ENCODE results near the gene PAWR. TPM values are rescaled to one million over a fixed set of nuclear protein-coding genes. Genes with fewer than 3 reads are reported as not detected.

Gene PAWR
- total RNA-seq, 1 donor from 2014 or later: 69.2 TPM

GRCh38 chr12:79715308-79715707, 24.5 kb upstream of the PAWR start:
- H3K36me3 ChIP-seq (ENCODE audit: control insufficient read depth, insufficient read depth, low read length): no peaks in the 10 kb centered on the region
- TF ChIP-seq, protein P1, sequence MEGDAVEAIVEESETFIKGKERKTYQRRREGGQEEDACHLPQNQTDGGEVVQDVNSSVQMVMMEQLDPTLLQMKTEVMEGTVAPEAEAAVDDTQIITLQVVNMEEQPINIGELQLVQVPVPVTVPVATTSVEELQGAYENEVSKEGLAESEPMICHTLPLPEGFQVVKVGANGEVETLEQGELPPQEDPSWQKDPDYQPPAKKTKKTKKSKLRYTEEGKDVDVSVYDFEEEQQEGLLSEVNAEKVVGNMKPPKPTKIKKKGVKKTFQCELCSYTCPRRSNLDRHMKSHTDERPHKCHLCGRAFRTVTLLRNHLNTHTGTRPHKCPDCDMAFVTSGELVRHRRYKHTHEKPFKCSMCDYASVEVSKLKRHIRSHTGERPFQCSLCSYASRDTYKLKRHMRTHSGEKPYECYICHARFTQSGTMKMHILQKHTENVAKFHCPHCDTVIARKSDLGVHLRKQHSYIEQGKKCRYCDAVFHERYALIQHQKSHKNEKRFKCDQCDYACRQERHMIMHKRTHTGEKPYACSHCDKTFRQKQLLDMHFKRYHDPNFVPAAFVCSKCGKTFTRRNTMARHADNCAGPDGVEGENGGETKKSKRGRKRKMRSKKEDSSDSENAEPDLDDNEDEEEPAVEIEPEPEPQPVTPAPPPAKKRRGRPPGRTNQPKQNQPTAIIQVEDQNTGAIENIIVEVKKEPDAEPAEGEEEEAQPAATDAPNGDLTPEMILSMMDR (IDR thresholded peaks at IDR 0.05; ENCODE audit: insufficient read depth, low read length, severe bottlenecking): no peak
- H3K4me3 ChIP-seq (ENCODE audit: low read depth, low read length): no peak overlapping the region
- no peak for FAIRE-seq
- H3K27me3 ChIP-seq (ENCODE audit: control insufficient read depth, insufficient read depth, low read length): no peaks in the 10 kb centered on the region
- no peak for DNase-seq (ENCODE audit: low read depth)

DNA sequence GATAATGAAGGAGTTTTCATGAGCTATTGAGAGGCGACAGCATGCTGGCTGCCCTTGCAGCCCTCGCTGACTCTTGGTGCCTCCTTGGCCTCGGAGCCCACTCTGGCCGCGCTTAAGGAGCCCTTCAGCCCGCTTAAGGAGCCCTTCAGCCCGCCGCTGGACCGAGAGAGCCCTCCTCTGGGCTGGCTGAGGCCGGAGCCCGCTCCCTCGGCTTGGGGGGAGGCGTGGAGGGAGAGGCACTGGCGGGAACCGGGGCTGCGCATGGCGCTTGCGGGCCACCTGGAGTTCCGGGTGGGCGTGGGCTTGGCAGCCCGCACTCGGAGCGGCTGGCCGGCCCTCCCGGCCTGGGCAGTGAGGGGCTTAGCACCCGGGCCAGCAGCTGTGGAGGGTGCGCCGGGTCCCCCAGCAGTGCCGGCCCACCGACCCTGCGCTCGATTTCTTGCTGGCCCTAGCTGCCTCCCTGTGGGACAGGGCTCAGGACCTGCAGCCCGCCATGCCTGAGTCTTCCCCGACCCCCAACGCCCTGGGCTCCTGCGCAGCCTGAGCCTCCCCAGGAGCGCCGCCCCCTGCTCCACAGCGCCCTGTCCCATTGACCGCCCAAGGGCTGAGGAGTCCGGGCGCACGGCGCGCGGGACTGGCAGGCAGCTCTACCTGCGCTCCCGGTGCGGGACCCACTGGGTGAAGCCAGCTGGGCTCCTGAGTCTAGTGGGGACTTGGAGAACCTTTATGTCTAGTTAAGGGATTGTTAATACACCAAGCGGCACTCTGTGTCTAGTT, 20.1 kb upstream of the PAWR start:
- no peak for DNase-seq (ENCODE audit: low read depth)

GRCh38 chr12:79707830-79708229, 17.1 kb upstream of the PAWR start:
- Histone ChIP-seq H3K4me3 (ENCODE audit: low read depth, low read length) (no peak overlapping the region), H3K27me3 (ENCODE audit: control insufficient read depth, insufficient read depth, low read length) (no peaks in the 10 kb centered on the region), H3K36me3 (ENCODE audit: control insufficient read depth, insufficient read depth, low read length) (no peaks in the 10 kb centered on the region)
- no peak for DNase-seq (ENCODE audit: low read depth)
- no peak for FAIRE-seq
- TF ChIP-seq, protein P1 (IDR thresholded peaks at IDR 0.05; ENCODE audit: insufficient read depth, low read length, severe bottlenecking): no peak

More for the DNA sequence above, 20.1 kb upstream of the PAWR start:
- Histone ChIP-seq H3K36me3 (ENCODE audit: control insufficient read depth, insufficient read depth, low read length) (no peaks in the 10 kb centered on the region), H3K27me3 (ENCODE audit: control insufficient read depth, insufficient read depth, low read length) (no peaks in the 10 kb centered on the region), H3K4me3 (ENCODE audit: low read depth, low read length) (no peak overlapping the region)
- TF ChIP-seq, protein P1 (IDR thresholded peaks at IDR 0.05; ENCODE audit: insufficient read depth, low read length, severe bottlenecking): no peak
- FAIRE-seq: no peak

DNA sequence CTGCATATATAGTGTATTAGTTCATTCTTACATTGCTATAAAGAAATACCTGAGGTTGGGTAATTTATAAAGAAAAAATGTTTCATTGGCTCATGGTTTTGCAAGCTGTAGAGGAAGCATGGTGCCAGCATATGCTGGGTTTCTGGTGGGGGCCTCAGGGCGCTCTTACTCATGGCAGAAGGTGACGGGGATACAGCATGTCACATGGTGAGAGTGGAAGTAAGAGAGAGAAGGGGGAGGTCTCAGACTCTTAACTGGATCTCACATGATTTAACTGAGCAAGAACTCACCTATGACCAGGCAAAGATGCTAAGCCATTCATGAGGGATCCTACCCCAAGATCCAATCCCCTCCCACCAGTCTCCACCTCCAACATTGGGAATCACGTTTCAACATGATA, 15.9 kb upstream of the PAWR start:
- no peaks in the 10 kb centered on the region for H3K36me3 ChIP-seq (ENCODE audit: control insufficient read depth, insufficient read depth, low read length)
- FAIRE-seq (no peak), DNase-seq (ENCODE audit: low read depth) (peak; percentile 46)
- H3K27me3 ChIP-seq (ENCODE audit: control insufficient read depth, insufficient read depth, low read length): no peaks in the 10 kb centered on the region
- no peak overlapping the region for H3K4me3 ChIP-seq (ENCODE audit: low read depth, low read length)
- TF ChIP-seq, protein P1 (IDR thresholded peaks at IDR 0.05; ENCODE audit: insufficient read depth, low read length, severe bottlenecking): no peak

DNA sequence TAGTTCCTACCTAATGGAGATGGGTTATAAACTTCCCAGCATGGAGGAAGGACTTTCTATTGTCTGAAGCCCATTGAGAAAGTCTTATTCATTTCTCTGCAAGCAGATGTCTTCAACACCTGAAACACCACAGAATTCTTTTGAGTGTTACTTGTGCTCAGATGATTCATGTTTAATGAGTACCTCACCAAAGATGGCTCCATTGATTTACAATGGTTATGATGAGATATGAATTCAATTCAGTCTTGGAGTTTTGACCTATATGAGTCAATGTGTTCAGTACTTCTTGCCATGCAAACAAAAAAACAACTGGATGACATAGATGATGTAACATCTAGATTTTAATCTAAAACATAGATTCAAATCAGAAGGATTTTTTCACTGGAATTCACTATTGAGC, 15.4 kb upstream of the PAWR start:
- DNase-seq (ENCODE audit: low read depth) (peak; percentile 95), FAIRE-seq (no peak)
- H3K27me3 ChIP-seq (ENCODE audit: control insufficient read depth, insufficient read depth, low read length): no peaks in the 10 kb centered on the region
- TF ChIP-seq, protein P1 (IDR thresholded peaks at IDR 0.05; ENCODE audit: insufficient read depth, low read length, severe bottlenecking): no peak
- H3K4me3 ChIP-seq (ENCODE audit: low read depth, low read length): no peak overlapping the region
- no peaks in the 10 kb centered on the region for H3K36me3 ChIP-seq (ENCODE audit: control insufficient read depth, insufficient read depth, low read length)

DNA sequence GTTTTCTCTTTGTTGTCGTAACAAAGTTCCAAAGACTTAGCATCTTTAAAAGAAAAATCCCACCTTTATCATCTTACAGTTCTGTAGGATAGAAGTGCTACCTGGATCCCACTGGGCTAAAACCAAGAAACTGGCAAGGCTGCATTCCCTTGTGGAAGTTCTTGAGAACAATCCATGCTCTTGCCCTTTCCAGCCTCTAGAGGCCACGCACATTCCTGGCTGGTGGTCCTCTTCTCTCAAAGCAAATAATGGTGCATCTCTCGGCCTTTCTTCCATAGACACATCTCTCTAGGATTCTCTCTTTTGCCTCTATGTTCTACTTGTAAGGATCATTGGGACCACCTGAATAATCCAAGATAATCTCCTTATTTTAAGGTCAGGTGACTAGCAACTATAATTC, 8.2 kb upstream of the PAWR start:
- TF ChIP-seq, protein P1 (IDR thresholded peaks at IDR 0.05; ENCODE audit: insufficient read depth, low read length, severe bottlenecking): no peak

More for the DNA sequence above, 8.2 kb upstream of the PAWR start:
- no peak overlapping the region for H3K4me3 ChIP-seq (ENCODE audit: low read depth, low read length)
- FAIRE-seq (no peak), DNase-seq (ENCODE audit: low read depth) (no peak)
- no peaks in the 10 kb centered on the region for H3K27me3 ChIP-seq (ENCODE audit: control insufficient read depth, insufficient read depth, low read length)
- no peaks in the 10 kb centered on the region for H3K36me3 ChIP-seq (ENCODE audit: control insufficient read depth, insufficient read depth, low read length)
